Measurements from ENCODE around the gene ESYT1.

The ESYT1 gene

DNA sequence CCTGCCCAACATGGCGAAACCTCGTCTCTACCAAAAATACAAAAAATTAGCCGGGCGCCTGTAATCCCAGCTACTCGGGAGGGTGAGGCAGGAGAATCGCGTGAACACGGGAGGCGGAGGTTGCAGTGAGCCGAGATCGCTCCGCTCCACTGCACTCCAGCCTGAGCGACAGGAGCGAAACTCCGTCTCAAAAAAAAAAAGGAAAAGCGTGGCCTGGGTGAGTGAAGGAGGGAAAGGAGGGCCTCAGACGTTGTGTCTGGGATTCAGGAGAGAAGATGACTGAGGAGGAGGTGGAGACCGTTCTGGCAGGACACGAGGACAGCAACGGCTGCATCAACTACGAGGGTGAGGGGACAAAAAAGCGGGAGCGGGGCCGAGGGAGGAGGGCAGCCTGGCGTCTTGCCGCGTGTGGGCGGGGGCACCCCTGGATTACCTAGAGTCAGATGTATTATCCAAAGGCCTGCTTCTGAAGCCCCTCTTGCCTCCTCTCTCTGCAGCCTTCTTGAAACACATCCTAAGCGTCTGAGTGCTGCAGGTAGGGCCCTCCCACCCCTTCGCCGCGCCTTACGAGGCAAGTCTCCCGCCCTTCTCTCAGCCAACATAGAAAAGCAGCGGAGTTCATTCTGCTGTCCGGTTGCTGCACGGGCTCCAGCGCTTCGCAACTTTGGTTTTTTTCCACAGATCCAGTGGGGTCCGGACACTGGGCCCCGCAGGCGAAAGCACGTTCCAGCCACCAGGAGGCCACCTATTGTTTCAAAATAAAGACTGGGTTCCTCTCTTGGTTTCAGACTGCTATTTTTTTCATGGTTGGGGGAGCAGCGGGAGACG, 29.3 kb downstream of the ESYT1 start:
- peak; percentile 47 for DNase-seq

DNA sequence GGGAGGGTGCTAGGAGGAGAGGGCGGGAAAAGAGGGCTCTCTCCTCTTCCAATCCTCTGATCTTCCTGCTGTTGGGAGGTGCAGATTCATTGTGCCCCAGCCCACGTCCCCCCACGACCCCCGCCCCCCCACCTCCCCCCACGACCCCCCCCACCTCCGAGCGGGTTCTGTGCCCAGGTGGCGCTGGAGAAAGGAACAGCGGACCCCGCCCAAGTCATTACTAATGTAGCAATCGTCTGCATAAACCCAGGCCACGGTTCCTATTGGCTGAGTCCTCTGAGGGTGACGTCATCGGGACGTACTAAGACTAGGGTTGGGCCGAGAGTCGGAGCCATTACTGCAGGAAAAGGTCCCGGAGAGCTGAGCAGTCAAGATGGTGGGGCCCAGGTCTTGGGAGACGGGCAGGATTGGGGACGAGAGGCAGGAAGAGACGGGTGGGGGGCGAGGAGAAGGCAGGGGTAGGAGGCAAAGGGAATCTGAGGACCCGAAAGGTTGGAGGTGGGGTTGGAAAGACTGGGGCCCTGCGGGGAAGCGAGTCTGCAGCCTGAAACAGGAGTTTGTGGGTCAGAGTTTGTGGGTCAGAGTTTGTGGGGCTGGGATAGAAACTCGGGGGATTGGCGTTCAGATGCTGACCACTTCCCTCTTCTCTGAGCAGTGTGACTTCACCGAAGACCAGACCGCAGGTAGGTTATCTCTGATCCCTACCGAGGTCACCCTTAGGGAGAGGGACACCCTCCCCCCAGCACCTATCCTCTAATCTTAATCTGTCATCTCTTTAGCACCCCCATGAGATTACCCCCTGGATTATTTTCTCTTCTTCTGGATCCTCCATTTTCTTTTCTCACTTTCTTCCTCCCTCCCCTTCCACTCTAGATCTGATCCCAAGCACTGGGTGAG, 30.2 kb downstream of the ESYT1 start, which contains the start of gene MYL6:
Gene MYL6, plus strand, starts transcription at position 331 of the 897 bp plus-strand sequence. Its CDS starts 43 bp downstream, at position 374.
- DNase-seq, result peak; percentile 89

DNA sequence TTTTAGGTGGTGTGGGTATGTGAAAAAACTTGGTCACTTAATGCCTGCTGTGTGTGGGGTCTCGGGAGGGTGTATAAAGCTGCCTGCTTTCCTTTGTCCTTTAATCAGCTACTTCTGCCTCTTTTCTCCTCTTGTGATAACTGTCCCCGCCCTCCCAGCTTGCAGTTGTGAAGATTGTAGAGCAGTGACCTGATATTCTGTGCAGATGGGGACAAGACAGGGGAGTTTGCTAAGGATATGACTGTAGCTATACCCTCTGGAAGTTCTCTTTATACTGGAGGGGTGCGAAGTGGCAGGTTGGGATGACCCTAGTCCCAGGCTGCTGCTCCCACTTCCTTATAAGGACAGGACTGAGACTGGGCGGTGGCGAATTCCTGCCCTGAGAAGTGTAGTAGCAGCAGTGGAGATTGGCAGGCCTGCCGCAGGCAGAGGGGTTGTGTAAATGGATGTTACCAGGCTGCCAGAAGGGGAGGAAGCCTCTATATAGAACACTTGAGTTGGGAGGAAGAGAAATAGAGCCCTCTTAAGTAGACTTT, 30.9 kb downstream of the ESYT1 start:
- DNase-seq, result no peak

DNA sequence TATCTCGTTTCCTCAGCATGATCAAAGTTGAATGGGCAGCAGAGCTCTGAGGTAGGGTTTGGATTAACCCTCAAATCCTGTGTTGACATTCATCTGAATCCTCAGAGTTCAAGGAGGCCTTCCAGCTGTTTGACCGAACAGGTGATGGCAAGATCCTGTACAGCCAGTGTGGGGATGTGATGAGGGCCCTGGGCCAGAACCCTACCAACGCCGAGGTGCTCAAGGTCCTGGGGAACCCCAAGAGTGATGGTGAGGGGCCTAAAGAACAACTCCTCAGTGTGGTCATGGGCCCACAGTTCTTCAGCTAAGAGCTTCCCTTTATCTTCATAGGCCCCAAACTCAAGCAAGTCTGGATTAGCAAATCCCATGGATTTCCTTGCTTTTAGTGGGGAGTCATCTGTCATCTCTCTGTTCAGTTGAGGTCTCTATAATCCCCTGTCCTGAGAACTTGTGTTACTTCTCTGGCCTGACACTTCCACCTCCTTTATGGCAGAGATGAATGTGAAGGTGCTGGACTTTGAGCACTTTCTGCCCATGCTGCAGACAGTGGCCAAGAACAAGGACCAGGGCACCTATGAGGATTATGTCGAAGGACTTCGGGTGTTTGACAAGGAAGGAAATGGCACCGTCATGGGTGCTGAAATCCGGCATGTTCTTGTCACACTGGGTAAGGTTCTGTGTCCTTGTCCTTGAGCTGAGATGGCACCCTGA, 31.6 kb downstream of the ESYT1 start:
- no peak for DNase-seq

DNA sequence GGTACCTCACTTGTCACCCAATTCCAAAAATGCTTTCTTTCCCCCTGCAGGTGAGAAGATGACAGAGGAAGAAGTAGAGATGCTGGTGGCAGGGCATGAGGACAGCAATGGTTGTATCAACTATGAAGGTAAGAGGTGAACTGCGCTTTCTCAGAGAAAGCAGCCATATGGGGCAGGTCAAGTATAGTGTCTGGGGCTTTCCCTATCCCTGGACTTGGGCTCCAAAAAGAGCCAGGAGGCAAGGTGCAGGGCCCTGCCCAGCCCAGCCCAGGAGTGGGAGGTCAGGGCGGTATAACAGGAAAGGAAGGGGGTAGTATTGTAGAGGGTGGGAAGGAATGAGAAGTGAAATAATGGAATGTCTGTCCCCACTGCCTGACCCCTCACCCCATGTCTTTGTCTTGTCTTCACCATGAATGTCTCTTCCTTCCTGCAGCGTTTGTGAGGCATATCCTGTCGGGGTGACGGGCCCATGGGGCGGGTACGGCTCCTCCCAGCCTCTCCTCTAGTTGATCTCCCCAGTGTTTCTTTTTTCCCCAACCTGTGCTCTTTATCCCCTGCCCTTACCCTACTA, 32.2 kb downstream of the ESYT1 start:
- peak; percentile 57 for DNase-seq

DNA sequence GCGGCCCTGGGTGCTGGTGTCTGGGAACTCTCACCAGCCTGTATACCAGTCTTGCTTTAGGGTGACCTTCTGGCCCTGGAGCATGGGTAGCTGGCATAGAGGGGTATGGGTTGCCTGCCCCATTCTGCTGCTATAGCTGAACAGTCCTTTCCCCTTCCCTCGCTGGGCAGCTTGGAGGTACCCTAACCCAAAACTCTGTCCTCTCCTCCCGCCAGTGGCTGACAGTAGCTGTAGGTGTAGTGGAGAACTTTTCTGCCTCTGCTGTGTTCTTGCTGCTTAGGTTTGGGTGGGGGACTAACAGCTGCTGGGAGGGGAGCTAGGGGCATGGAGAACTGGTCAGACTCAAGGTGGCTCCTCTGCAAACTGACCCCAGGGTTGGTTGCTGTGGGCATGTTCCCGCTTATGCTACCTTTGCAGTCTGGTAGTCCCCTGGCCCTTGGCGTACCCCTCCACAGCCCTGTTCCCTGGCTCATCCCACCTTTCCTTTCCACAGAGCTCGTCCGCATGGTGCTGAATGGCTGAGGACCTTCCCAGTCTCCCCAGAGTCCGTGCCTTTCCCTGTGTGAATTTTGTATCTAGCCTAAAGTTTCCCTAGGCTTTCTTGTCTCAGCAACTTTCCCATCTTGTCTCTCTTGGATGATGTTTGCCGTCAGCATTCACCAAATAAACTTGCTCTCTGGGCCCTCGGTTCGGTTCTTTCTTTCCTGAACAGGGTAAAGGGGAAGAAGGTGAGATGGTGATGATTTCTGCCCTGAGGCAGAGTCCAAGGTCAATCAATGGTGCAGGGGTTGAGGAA, 33.0 kb downstream of the ESYT1 start:
- no peak for DNase-seq

DNA sequence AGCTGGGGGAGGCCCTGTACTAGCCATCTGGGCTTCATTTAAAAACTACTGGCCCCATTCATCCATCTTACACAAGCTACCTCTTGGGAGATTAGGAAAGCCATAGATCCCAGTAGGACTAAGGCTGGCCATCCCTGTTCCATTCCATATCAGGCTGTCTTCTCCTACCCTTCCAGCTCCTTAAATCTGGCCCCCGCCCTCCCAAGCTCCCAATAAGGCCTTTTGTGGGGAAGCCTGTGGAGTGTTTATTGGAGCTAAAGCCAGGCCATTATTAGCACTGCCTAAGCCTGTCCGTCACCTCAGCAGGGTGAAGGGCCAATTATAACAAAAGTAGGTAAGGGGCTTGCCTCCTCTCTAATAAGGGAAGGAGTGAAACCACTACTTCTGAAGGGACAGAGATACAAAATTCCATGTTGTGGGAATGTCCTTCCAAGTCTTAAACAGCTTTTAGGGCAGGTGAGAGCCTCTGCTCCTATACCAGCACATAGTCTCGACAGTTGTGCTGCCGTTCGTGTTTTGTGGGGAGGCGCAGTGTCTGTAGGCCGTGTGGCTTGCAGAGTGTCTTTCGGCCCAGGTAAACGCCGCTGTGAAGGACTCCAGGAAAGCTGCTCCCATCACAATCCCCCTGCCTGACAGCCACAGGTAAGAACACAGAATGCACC, 33.8 kb downstream of the ESYT1 start:
- DNase-seq, result no peak

DNA sequence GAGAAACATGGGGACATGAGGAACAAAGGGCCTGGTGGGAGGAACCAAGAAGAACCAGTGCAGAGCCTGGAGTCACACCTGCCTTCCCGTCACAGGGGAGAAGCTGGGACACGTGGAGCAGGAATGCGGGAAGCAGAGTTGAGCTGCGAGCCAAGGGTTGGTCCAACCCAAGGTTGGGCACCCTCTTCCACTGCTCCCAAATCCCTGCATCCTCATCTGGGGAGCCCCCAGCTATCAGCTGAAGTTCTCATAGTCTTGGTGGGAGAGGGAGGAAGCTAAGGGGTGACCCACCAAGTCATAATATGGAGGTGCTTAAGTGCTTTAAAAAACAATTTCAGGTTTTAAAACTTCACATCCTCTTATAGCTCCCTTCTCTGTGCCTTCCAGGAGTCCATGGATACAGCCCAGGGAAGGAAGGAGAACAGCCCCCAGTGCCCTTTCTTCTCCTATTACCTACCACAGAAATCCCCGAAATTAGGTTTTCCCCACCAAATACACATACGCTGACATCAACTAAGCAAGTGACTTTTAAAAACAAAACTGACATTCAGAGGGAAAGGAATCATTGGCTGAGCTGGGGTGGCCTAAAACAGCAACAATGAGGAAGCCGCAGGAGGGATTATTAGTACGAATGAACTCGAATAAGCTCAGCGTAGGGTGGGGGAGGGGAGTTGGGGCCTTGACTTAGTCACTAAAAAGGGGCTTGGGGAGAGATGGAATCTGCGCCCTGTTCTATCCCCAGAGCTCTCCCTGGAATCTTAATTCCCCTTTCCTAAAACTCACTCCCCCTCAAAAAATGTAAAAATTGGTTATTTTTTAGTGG, 34.6 kb downstream of the ESYT1 start:
- no peak for DNase-seq

DNA sequence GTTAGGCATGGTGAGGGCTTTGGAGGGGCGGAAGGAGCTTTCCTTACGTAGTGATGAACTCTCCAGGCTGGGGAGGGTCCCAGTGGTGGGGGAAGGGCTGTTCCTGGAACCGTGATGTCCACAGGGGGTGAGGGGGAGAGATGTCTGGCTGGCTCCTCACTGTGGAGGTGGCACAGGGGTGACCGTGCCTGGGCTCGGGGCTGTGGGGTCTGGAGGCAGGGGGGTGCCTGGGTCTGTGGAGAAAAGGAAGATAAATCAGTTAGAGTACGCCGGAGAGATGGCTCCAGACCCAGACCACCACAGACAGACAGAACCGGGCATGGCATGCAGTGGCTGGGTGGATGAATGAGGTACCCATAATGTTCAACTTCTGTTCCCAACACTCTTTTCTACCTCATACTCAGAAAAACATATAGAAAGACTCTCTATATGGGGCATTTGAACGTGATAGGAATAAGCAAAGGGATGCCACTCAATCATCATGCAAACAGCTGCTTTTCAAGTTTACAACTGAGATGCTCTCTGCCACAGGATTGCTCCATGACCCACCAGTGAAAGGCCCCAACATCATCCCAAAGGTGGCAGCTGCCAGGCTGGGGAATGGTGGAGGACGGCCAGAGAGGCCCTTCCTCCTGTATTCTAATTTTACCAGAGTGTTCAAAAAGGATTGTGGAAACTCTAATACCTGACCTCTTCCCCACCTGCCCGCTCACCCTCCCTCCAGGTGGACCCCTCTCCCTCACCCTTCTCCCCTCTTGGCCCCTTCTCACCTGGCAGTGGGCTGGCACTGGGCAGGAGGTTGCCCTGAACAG, 35.7 kb downstream of the ESYT1 start:
- DNase-seq, result no peak

DNA sequence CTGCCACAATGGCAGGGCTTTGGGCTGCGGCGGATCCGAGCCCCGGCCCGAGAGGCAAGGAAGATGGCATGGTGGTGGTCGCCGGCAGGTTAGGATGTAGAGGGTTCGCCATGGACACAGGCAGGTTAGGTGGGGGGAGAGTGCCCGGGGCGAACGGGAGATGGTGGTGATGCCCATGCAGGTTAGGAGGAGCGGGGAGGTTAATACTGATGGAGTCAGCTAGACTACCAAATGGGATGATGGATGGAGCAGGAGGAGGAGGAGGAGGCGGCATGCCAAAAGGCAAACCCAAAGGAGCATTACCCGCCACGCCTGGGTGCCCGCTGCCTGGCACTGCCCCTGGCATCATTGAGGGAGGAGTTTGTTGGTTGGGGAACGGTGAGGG, 36.3 kb downstream of the ESYT1 start:
- no peak for DNase-seq

DNA sequence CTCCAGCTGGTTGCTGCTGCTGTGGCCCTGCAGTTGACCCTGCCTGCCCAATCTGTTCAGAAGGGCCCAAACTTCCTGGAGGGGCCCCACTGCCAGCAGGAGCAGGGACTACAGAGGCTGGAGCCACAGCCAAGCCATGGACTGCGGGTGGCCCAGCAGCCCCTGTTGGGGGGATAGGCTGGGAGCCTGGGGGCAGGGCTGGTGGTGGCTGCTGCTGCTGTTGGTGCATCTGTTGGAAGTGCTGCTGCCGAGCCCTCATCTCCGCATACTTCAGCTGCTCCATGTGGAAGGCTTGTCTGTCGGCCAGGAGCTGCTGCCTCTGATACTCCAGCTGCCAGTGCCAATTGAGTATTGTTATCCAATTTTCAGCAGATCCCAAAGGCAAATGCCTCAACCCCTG, 37.3 kb downstream of the ESYT1 start:
- DNase-seq, result no peak

DNA sequence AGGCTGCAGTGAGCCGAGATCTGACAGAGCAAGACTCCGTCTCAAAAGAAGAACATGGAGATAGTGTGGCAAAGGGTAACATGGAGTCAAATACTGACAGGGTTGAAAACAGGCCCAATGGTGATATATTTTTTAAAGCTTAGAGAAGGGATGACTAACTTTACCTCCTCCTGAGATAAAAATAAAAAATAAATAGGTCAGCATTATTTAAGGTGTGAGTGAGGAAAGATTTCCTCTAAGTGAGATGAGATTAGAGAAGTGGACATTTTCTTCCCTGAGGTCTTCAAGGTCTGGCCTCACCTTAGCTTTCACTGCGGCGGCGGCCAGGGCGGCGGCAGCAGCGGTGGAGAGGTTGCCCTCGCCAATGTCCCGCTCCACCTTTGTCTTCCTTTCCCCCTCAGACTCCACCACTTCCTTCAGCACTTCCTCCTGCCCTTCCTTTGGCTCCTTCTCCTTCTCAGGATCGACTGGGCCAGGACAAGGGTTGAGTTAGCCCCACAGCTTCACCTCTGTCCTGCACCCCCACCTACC, 41.2 kb downstream of the ESYT1 start:
- no peak for DNase-seq

DNA sequence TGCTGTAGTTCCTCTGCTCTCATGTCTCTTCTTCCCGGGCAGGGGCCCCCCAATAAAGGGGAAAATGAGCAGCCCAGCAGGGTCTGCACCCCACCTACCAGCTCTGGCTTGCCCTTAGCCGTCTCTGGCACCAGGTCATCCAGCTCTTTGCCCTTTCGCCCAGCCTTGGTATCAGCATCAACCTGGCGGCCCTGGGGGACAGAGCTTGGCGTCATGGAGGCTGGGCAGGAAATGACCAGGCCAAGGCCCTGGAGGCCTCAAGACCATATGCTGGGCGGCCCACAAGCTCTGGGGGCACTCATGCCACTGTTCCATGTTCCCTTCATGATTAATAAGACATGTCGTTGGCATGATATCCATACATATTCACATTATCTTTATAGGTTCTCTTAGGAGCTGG, 44.8 kb downstream of the ESYT1 start:
- no peak for DNase-seq

DNA sequence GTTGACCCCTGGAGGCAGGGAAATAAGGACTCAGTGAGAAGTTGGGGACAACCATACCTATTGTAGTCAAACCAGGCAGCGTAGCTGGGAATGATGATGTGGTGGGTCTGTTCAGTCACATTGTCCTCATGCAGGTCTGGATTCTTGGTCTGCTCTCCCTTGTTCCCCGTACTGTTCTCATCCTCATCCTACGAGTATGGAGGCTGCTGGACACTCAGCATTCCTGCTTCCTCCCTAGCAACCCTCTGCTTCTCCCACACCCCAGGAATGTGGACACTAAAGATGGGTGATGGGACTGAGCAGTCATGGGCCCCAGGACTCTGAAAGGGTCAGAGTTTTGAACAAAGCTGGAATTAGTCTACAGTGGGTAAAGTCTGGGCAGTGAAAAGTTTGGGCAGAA, 50.3 kb downstream of the ESYT1 start:
- no peak for DNase-seq

DNA sequence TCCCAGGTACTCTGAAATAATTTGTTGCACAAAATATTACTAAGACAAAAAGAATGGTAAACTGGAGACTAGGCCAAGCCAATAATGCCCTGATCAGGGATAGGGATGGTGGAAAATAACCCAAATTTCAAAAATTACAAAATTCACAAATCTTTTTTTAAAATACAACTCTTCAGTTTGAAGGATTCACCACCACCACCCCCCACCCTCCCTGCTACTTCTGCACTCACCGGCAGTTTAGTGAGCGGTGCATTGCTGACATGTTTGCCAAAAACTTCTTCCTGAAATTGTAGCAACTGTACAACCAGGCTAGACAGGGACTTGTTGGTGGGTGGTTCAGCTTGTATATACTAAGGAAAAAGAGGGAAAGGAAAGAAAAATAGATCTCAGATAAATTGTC, 58.9 kb downstream of the ESYT1 start:
- no peak for DNase-seq

DNA sequence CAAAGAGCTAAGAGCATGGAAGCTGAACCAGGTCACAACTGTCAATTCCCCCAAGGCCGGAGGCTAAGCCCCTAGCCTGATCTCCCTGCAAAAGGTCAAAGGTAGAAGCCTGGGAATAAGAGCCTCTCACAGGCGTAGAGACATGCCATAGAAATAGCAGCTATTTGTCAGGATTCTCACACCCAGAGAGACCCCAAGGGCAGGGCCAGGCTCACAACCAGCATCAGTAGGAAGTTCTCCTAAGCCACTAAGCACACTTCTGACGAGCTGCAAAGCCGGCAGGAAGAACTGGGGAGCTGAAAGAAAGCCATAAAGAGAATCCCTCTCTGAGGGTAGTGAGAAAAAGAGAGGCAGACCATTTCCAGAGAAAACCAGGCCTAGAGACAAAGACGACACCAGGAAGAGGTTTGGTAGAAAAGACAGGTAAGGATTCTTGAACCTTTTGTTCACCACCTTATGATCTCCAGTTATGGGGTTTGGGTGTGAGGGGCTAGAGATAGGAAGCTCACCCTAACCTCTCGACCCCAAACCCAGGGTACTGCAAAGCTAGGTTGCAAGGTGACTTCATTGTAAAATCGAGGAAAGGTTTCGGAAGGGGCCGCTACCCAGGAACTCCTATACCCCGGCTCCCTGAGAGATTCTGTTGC, 60.2 kb downstream of the ESYT1 start:
- DNase-seq, result peak; percentile 9

DNA sequence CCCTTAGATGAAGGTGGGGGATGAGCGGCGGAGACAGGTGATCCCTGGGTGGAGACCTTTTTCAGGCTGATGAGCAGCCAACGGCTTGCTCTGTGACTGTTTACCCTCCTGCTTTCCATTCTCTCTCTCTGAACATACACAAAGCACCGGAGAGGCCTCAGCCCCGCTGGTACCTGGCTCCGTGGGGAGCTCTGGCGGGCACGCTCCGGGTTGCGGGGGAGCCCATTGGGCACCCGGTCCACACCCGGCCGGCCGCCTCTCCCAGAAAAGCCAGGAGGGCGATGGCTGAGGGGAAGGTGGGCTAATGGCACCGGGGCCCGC, 60.7 kb downstream of the ESYT1 start:
- DNase-seq, result no peak

DNA sequence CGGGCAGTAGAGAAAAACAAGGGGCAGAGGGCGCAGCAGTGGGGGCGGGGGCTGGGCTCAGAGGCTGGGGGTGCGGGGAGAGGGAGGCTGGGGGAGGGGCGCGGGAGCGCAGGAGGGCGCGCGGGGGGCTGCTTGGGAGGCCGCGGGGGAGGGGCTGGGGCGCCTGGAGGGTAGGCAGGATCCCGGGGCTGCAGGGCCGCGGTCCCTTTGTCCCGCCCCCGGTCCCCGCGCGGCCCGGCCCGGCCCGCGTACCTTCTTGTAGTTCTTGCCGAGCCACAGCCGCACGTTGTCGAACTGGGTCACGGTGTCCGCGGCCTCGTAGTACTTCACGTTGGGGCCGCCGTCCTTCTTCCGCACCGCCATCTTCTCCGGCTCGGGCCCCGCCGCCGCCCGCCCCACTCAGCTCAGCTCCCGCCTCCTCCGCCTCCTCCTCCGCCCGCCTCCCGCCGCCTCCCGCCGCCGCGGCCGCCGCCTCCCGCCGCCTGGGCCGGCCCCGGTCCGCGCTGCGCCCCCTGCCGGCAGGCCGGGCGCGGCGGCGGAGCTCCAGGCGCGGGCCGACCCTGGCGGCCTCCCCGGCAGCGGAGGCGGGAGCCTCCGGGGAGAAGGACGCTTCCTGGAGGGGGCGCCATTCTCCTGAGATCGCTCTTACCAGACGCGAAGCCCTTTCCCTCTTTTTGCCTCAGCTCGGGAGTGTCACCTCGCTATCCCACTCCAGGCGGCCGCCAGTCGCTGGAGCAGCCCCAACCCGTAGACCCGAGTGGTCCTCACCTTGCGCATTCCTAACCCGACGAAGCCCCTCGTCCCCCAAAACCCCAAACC, 61.2 kb downstream of the ESYT1 start, which contains the start of gene SMARCC2:
Gene SMARCC2, minus strand, starts transcription at position 385 of the 819 bp plus-strand sequence. Its CDS starts 22 bp downstream, at position 363.
- DNase-seq, result peak; percentile 79

Measured in activated gamma-delta T cell treated with Interleukin-2 at 50 U/mL for 16 hours (primary cell).